ENCODE results near the gene CRTAP.
"Not testable (repeated sequence)": the region's sequence is repeated elsewhere in the genome, so short reads cannot be mapped to it uniquely, and the experiment has no call there.

Gene CRTAP

GRCh38 chr3:33113772-33114621 lies at the start of gene CRTAP:
TSS of gene CRTAP (plus strand) at chr3:33114014. CDS start at chr3:33114078, 64 bp downstream.
- peak; percentile 90 for DNase-seq

- DNase-seq, result no peak
Observed at GRCh38 chr3:33064929-33065328, 48.9 kb upstream of the CRTAP start.

GRCh38 chr3:33067484-33067883 lies 46.3 kb upstream of the CRTAP start:
- no peak for DNase-seq

GRCh38 chr3:33069862-33070261 lies 44.0 kb upstream of the CRTAP start:
- not testable (repeated sequence) for DNase-seq

- no peak for DNase-seq
Observed at GRCh38 chr3:33071181-33071580, 42.6 kb upstream of the CRTAP start.

- no peak for DNase-seq
Observed at GRCh38 chr3:33071946-33072345, 41.9 kb upstream of the CRTAP start.

- DNase-seq, result peak; percentile 53
Observed at GRCh38 chr3:33074217-33075067, 39.4 kb upstream of the CRTAP start.

GRCh38 chr3:33075995-33076394 lies 37.8 kb upstream of the CRTAP start:
- no peak for DNase-seq

- no peak for DNase-seq
Observed at GRCh38 chr3:33076952-33077351, 36.9 kb upstream of the CRTAP start.

- DNase-seq, result no peak
Observed at GRCh38 chr3:33077976-33078375, 35.8 kb upstream of the CRTAP start.

- not testable (repeated sequence) for DNase-seq
Observed at GRCh38 chr3:33079813-33080212, 34.0 kb upstream of the CRTAP start.

GRCh38 chr3:33081812-33082211 lies 32.0 kb upstream of the CRTAP start:
- no peak for DNase-seq

GRCh38 chr3:33083958-33084357 lies 29.9 kb upstream of the CRTAP start:
- no peak for DNase-seq

- no peak for DNase-seq
Observed at GRCh38 chr3:33088691-33089090, 25.1 kb upstream of the CRTAP start.

GRCh38 chr3:33089515-33089914 lies 24.3 kb upstream of the CRTAP start:
- no peak for DNase-seq

GRCh38 chr3:33091746-33092145 lies 22.1 kb upstream of the CRTAP start:
- no peak for DNase-seq

- no peak for DNase-seq
Observed at GRCh38 chr3:33092496-33093254, 21.1 kb upstream of the CRTAP start.

- no peak for DNase-seq
Observed at GRCh38 chr3:33093847-33094246, 20.0 kb upstream of the CRTAP start.

GRCh38 chr3:33095436-33095835 lies 18.4 kb upstream of the CRTAP start:
- DNase-seq, result no peak

GRCh38 chr3:33096093-33096868 lies 17.5 kb upstream of the CRTAP start:
- DNase-seq, result peak; percentile 60

GRCh38 chr3:33099109-33099645 lies 14.6 kb upstream of the CRTAP start:
- DNase-seq, result no peak

GRCh38 chr3:33099701-33100100 lies 14.1 kb upstream of the CRTAP start:
- DNase-seq, result no peak

Data from midbrain (tissue), 1 donor.